A673 (cell line): ENCODE measurements around the gene SIK2. TPM values are rescaled to one million over a fixed set of nuclear protein-coding genes. Genes with fewer than 3 reads are reported as not detected.
A peak's percentile ranks its signal among the peaks of the same experiment; 100 is the strongest.

Experiments
- BruUV-seq: library from RNA; stranded (reverse); fragments of 400-500 nt; replicated peaks from 2 replicates; lab custom pipeline; 2021; lab: Mats Ljungman, UMichigan
- CTCF ChIA-PET: fragments of 300-600 bp; sonication (Branson Sonifier 250); formaldehyde crosslinking; loops from one replicate; lab custom pipeline; 2022; ENCODE audit warnings: antibody characterized with exemption; lab: Charles Lee
- POLR2A ChIA-PET: fragments of 300-600 bp; sonication (Branson Sonifier 250); formaldehyde crosslinking; loops from one replicate; lab custom pipeline; 2022; ENCODE audit warnings: antibody characterized with exemption; ENCODE audit not compliant: low non-redundant PET; lab: Charles Lee
- DNase-seq: peaks from one replicate; pipeline ENCODE4 v3.0.0-alpha.2; 2015; ENCODE audit warnings: low spot score
- H3K27ac ChIP-seq: fragments of 200-600 bp; sonication (generic); 2 replicates; pipeline ENCODE4 v1.5.1; 2016; ENCODE audit warnings: mixed run types, low read depth, mild to moderate bottlenecking, mixed read lengths, antibody characterized with exemption, low read length; ENCODE audit not compliant: poor library complexity, severe bottlenecking
- H3K27me3 ChIP-seq: fragments of 200-600 bp; sonication (generic); replicated peaks from 2 replicates; pipeline ENCODE4 v1.6.1; 2017; ENCODE audit warnings: mixed run types, low read depth, mild to moderate bottlenecking, mixed read lengths, antibody characterized with exemption, low read length; ENCODE audit not compliant: insufficient read depth, poor library complexity
- H3K36me3 ChIP-seq: fragments of 200-600 bp; sonication (generic); 2 replicates; pipeline ENCODE4 v1.6.1; 2016; ENCODE audit warnings: mixed run types, mild to moderate bottlenecking, mixed read lengths, antibody characterized with exemption, low read length; ENCODE audit not compliant: insufficient read depth, poor library complexity, severe bottlenecking
- H3K4me1 ChIP-seq: fragments of 200-600 bp; sonication (generic); 2 replicates; pipeline ENCODE4 v1.6.1; 2017; ENCODE audit warnings: mixed run types, mild to moderate bottlenecking, mixed read lengths, antibody characterized with exemption, low read length; ENCODE audit not compliant: insufficient read depth, poor library complexity, severe bottlenecking
- H3K4me3 ChIP-seq: fragments of 200-600 bp; sonication (generic); 2 replicates; pipeline ENCODE4 v1.5.1; 2016; ENCODE audit warnings: low read depth, mixed run types, mild to moderate bottlenecking, mixed read lengths, low read length; ENCODE audit not compliant: poor library complexity, severe bottlenecking
- H3K9me3 ChIP-seq: fragments of 200-600 bp; sonication (generic); 2 replicates; pipeline ENCODE4 v1.6.1; 2016; ENCODE audit warnings: mixed run types, low read depth, mild to moderate bottlenecking, mixed read lengths, antibody characterized with exemption, low read length; ENCODE audit not compliant: poor library complexity, severe bottlenecking
- CTCF ChIP-seq: fragments of 300-800, 200-600 bp; sonication (generic); conservative IDR thresholded peaks from 2 replicates; pipeline ENCODE4 v1.5.1; 2017; ENCODE audit warnings: low read depth, mild to moderate bottlenecking, antibody characterized with exemption, low read length, moderate library complexity, mixed read lengths
- EZH2 ChIP-seq: fragments of 200-600 bp; sonication (generic); IDR thresholded peaks from 2 replicates; pipeline ENCODE4 v1.6.1; 2017; ENCODE audit warnings: borderline replicate concordance, low read depth, mild to moderate bottlenecking, mixed read lengths, antibody characterized with exemption, low read length; ENCODE audit not compliant: poor library complexity, severe bottlenecking
- intact Hi-C: fragments of 100-400 bp; cut with micrococcal nuclease; formaldehyde crosslinking; loops from one replicate; pipeline ENCODE4 v1.10.0; 2022; ENCODE audit not compliant: unreplicated experiment
- total RNA-seq: library from RNA; stranded (reverse); gene quantifications from 2 replicates; pipeline ENCODE4 v1.2.3, GENCODE V29; 2021

Gene SIK2
- total RNA-seq, 1 experiment from 2014 or later, result 18.7 TPM

- POLR2A ChIA-PET, result no interaction called here
- peak; percentile 62 for DNase-seq
- Histone ChIP-seq H3K4me1 (no peaks in the 10 kb centered on the region), H3K27me3 (no peaks in the 10 kb centered on the region), H3K4me3 (no peak overlapping the region), H3K27ac (no peak overlapping the region), H3K9me3 (no peaks in the 10 kb centered on the region), H3K36me3 (no peaks in the 10 kb centered on the region)
- CTCF ChIA-PET, result interaction anchor here (0.6 to 1.2 kb wide), 2 partner anchors 131 to 192 kb away, joined by 3 to 5 read pairs; no protein-coding TSS in a partner anchor
- TF ChIP-seq EZH2, result no peak
- no peak for TF ChIP-seq CTCF
- no TSS peak for BruUV-seq
- intact Hi-C loops, result loop anchor here (5.0 kb wide), 1 partner anchor 257 kb away; no protein-coding TSS in a partner anchor
These were observed 16.9 kb upstream of the SIK2 start for GRCh38 chr11:111585371-111585770.

- CTCF ChIA-PET, result interaction anchor here (0.7 to 1.4 kb wide), 5 partner anchors 132 to 255 kb away, joined by 3 to 10 read pairs (median 5); no protein-coding TSS in a partner anchor
- intact Hi-C loops, result loop anchor here (5.0 kb wide), 1 partner anchor 256 kb away; no protein-coding TSS in a partner anchor
- Histone ChIP-seq H3K9me3 (no peaks in the 10 kb centered on the region), H3K36me3 (no peaks in the 10 kb centered on the region), H3K27me3 (no peaks in the 10 kb centered on the region), H3K4me1 (no peaks in the 10 kb centered on the region), H3K4me3 (no peak overlapping the region), H3K27ac (no peak overlapping the region)
- peak; percentile 74 for DNase-seq
- BruUV-seq, result no TSS peak
- POLR2A ChIA-PET, result no interaction called here
- TF ChIP-seq CTCF (peak; percentile 80), EZH2 (no peak)
These were observed 15.8 kb upstream of the SIK2 start for GRCh38 chr11:111586388-111586831.

- Histone ChIP-seq H3K36me3 (no peaks in the 10 kb centered on the region), H3K9me3 (no peaks in the 10 kb centered on the region), H3K27me3 (no peaks in the 10 kb centered on the region), H3K4me3 (no peak overlapping the region), H3K27ac (no peak overlapping the region), H3K4me1 (no peaks in the 10 kb centered on the region)
- no peak for TF ChIP-seq CTCF
- TF ChIP-seq EZH2, result no peak
- no peak for DNase-seq
- intact Hi-C loops, result loop anchor here (5.0 kb wide), 1 partner anchor 253 kb away; no protein-coding TSS in a partner anchor
- CTCF ChIA-PET, result no interaction called here
- POLR2A ChIA-PET, result no interaction called here
- BruUV-seq, result no TSS peak
These were observed 13.1 kb upstream of the SIK2 start for GRCh38 chr11:111589114-111589513.
